GM12801 (cell line): Measurements from ENCODE around the gene OBSCN.

ENCODE experiments used
- CTCF ChIP-seq: IDR thresholded peaks from one replicate; pipeline ENCODE4 v1.5.1; 2011; ENCODE audit warnings: control low read depth; ENCODE audit not compliant: insufficient read length; ENCODE audit errors: extremely low read depth

The OBSCN gene

GRCh38 chr1:228228601-228229074, 20.8 kb downstream of the OBSCN start:
- TF ChIP-seq CTCF, result no peak

- no peak for TF ChIP-seq CTCF
These were observed 23.3 kb downstream of the OBSCN start for GRCh38 chr1:228231189-228231588.

GRCh38 chr1:228233136-228233535, 25.3 kb downstream of the OBSCN start:
- no peak for TF ChIP-seq CTCF

- TF ChIP-seq CTCF, result no peak
These were observed 27.1 kb downstream of the OBSCN start for GRCh38 chr1:228234921-228235320.

GRCh38 chr1:228236744-228237143, 28.9 kb downstream of the OBSCN start:
- no peak for TF ChIP-seq CTCF

- no peak for TF ChIP-seq CTCF
These were observed 30.2 kb downstream of the OBSCN start for GRCh38 chr1:228238007-228238406.

GRCh38 chr1:228238461-228238860, 30.6 kb downstream of the OBSCN start:
- no peak for TF ChIP-seq CTCF
